NT2/D1 (cell line): Measurements from ENCODE around the gene PRR23C.

ENCODE experiments used
- YY1 ChIP-seq: IDR thresholded peaks from 2 replicates; pipeline ENCODE4 v1.6.1; 2011; ENCODE audit not compliant: insufficient read length, insufficient read depth
- ZNF274 ChIP-seq: IDR thresholded peaks from 2 replicates; pipeline ENCODE4 v1.6.1; 2011; ENCODE audit warnings: mild to moderate bottlenecking, low read depth, low read length

GRCh38 chr3:139006051-139006716, 38.5 kb downstream of the PRR23C start, which contains the start of gene PRR23A:
- TF ChIP-seq ZNF274 (no peak), YY1 (no peak)
